Effector memory CD8-positive, alpha-beta T cell (primary cell): Measurements from ENCODE around the gene P2RY6.

ENCODE experiments used
- ATAC-seq: fragments of 150-1000 bp; cut with Tn5 transposase; replicated peaks from 2 replicates; pipeline ENCODE4 v1.10.0; 2021; ENCODE audit warnings: mild to moderate bottlenecking, moderate library complexity
- DNase-seq, 3 experiments: peaks; one replicate each; pipeline ENCODE4 v3.0.0; 2021
- H3K27ac Mint-ChIP-seq, 2 donors: one replicate each; pipeline ENCODE4 v1.8.0; 2022; ENCODE audit warnings: mild to moderate bottlenecking in 2 of 2, mixed read lengths in 2 of 2, moderate library complexity in 2 of 2
- H3K27me3 Mint-ChIP-seq, 2 donors: one replicate each; pipeline ENCODE4 v1.8.0; 2022; ENCODE audit warnings: mixed read lengths in 2 of 2
- H3K36me3 Mint-ChIP-seq: one replicate; pipeline ENCODE4 v1.8.0; 2022; ENCODE audit warnings: mild to moderate bottlenecking, moderate library complexity, mixed read lengths; ENCODE audit not compliant: insufficient read depth
- H3K4me1 Mint-ChIP-seq, 2 donors: one replicate each; pipeline ENCODE4 v1.8.0; 2022; ENCODE audit warnings: low read depth in 2 of 2, mixed read lengths in 2 of 2
- H3K4me3 Mint-ChIP-seq, 2 donors: one replicate each; pipeline ENCODE4 v1.8.0; 2022; ENCODE audit warnings: mild to moderate bottlenecking in 2 of 2, mixed read lengths in 2 of 2, moderate library complexity in 2 of 2
- H3K9me3 Mint-ChIP-seq, 2 donors: one replicate each; pipeline ENCODE4 v1.8.0; 2022; ENCODE audit warnings: mixed read lengths in 2 of 2

The P2RY6 gene

GRCh38 chr11:73259406-73260126 is 12.6 kb upstream of the P2RY6 start:
- Mint-ChIP-seq H3K4me3 (no peak overlapping the region), H3K27ac (peak overlapping the region in 1 of 2 donors; percentile 33), H3K4me1 (no peaks in the 10 kb centered on the region), H3K36me3 (no peaks in the 10 kb centered on the region), H3K27me3 (peaks cover 10 to 23% of the 10 kb centered on the region in 2 donors), H3K9me3 (no peaks in the 10 kb centered on the region)
- DNase-seq (no peak), ATAC-seq (no peak)

- ATAC-seq (no peak), DNase-seq (no peak)
- Mint-ChIP-seq H3K27me3 (peaks cover 16 to 28% of the 10 kb centered on the region in 2 donors), H3K4me3 (no peak overlapping the region), H3K9me3 (no peaks in the 10 kb centered on the region), H3K4me1 (no peaks in the 10 kb centered on the region), H3K36me3 (no peaks in the 10 kb centered on the region), H3K27ac (peak overlapping the region in 1 of 2 donors; percentile 33)
These were observed 12.0 kb upstream of the P2RY6 start for GRCh38 chr11:73260127-73260457.

GRCh38 chr11:73262851-73263495 is 9.2 kb upstream of the P2RY6 start:
- no peak for DNase-seq
- ATAC-seq = no peak
- Mint-ChIP-seq H3K4me1 (no peaks in the 10 kb centered on the region), H3K4me3 (no peak overlapping the region), H3K9me3 (no peaks in the 10 kb centered on the region), H3K36me3 (no peaks in the 10 kb centered on the region), H3K27ac (no peak overlapping the region), H3K27me3 (peaks cover 26 to 54% of the 10 kb centered on the region in 2 donors)

- H3K27ac Mint-ChIP-seq = no peak overlapping the region
- peaks cover 26 to 54% of the 10 kb centered on the region in 2 donors for H3K27me3 Mint-ChIP-seq
- H3K4me1 Mint-ChIP-seq = no peaks in the 10 kb centered on the region
- no peaks in the 10 kb centered on the region for H3K9me3 Mint-ChIP-seq
- no peak for DNase-seq
- ATAC-seq = no peak
- H3K4me3 Mint-ChIP-seq = no peak overlapping the region
- no peaks in the 10 kb centered on the region for H3K36me3 Mint-ChIP-seq
These were observed 8.5 kb upstream of the P2RY6 start for GRCh38 chr11:73263640-73264039.

- no peaks in the 10 kb centered on the region for H3K36me3 Mint-ChIP-seq
- no peak overlapping the region for H3K4me3 Mint-ChIP-seq
- no peaks in the 10 kb centered on the region for H3K9me3 Mint-ChIP-seq
- H3K27me3 Mint-ChIP-seq = peaks cover 31 to 55% of the 10 kb centered on the region in 2 donors
- H3K4me1 Mint-ChIP-seq = no peaks in the 10 kb centered on the region
- no peak overlapping the region for H3K27ac Mint-ChIP-seq
- ATAC-seq = no peak
- DNase-seq = no peak
These were observed 6.8 kb upstream of the P2RY6 start for GRCh38 chr11:73265278-73265810.

GRCh38 chr11:73265853-73266645 is 6.1 kb upstream of the P2RY6 start:
- Mint-ChIP-seq H3K4me3 (no peak overlapping the region), H3K9me3 (no peaks in the 10 kb centered on the region), H3K27ac (no peak overlapping the region), H3K4me1 (no peaks in the 10 kb centered on the region), H3K27me3 (peaks cover 31 to 55% of the 10 kb centered on the region in 2 donors), H3K36me3 (no peaks in the 10 kb centered on the region)
- no peak for DNase-seq
- ATAC-seq = no peak

GRCh38 chr11:73266646-73267020 is 5.5 kb upstream of the P2RY6 start:
- no peak for ATAC-seq
- Mint-ChIP-seq H3K36me3 (no peaks in the 10 kb centered on the region), H3K4me3 (no peak overlapping the region), H3K27ac (no peak overlapping the region), H3K27me3 (peaks cover 31 to 55% of the 10 kb centered on the region in 2 donors), H3K4me1 (no peaks in the 10 kb centered on the region), H3K9me3 (no peaks in the 10 kb centered on the region)
- no peak for DNase-seq

- no peak for DNase-seq
- no peak overlapping the region for H3K4me3 Mint-ChIP-seq
- peaks cover 31 to 59% of the 10 kb centered on the region in 2 donors for H3K27me3 Mint-ChIP-seq
- ATAC-seq = no peak
- no peaks in the 10 kb centered on the region for H3K9me3 Mint-ChIP-seq
- no peaks in the 10 kb centered on the region for H3K36me3 Mint-ChIP-seq
- H3K27ac Mint-ChIP-seq = no peak overlapping the region
- H3K4me1 Mint-ChIP-seq = no peaks in the 10 kb centered on the region
These were observed 4.9 kb upstream of the P2RY6 start for GRCh38 chr11:73267122-73267846.

- Mint-ChIP-seq H3K27ac (no peak overlapping the region), H3K4me1 (no peaks in the 10 kb centered on the region), H3K27me3 (peaks cover 29 to 60% of the 10 kb centered on the region in 2 donors)
These were observed 4.1 kb upstream of the P2RY6 start for GRCh38 chr11:73267906-73268540.

GRCh38 chr11:73268671-73269271 is 3.4 kb upstream of the P2RY6 start:
- no peaks in the 10 kb centered on the region for H3K9me3 Mint-ChIP-seq

More at GRCh38 chr11:73267906-73268540, 4.1 kb upstream of the P2RY6 start:
- Mint-ChIP-seq H3K4me3 (no peak overlapping the region), H3K36me3 (no peaks in the 10 kb centered on the region), H3K9me3 (no peaks in the 10 kb centered on the region)
- DNase-seq (no peak), ATAC-seq (no peak)

GRCh38 chr11:73269459-73270015 is 2.6 kb upstream of the P2RY6 start:
- Mint-ChIP-seq H3K27ac (peak overlapping the region in 1 of 2 donors; percentile 33), H3K4me1 (no peaks in the 10 kb centered on the region), H3K27me3 (peaks cover 21 to 49% of the 10 kb centered on the region in 2 donors), H3K9me3 (no peaks in the 10 kb centered on the region), H3K36me3 (no peaks in the 10 kb centered on the region), H3K4me3 (no peak overlapping the region)
- DNase-seq (no peak), ATAC-seq (no peak)

More at GRCh38 chr11:73268671-73269271, 3.4 kb upstream of the P2RY6 start:
- no peaks in the 10 kb centered on the region for H3K36me3 Mint-ChIP-seq
- no peak for ATAC-seq
- H3K27ac Mint-ChIP-seq = no peak overlapping the region
- DNase-seq = no peak
- H3K4me3 Mint-ChIP-seq = no peak overlapping the region
- H3K27me3 Mint-ChIP-seq = peaks cover 23 to 52% of the 10 kb centered on the region in 2 donors
- no peaks in the 10 kb centered on the region for H3K4me1 Mint-ChIP-seq
